Measurements from ENCODE around the gene EXOC6B. TPM values are rescaled to one million over a fixed set of nuclear protein-coding genes. Genes with fewer than 3 reads are reported as not detected.

Gene EXOC6B
- total and polyA plus RNA-seq, 9 of the 15 experiments (the other 6 are each of a cell fraction or from before 2014, with no cell fraction given), result 0.28 to 4.2 (median 2.0) TPM

DNA sequence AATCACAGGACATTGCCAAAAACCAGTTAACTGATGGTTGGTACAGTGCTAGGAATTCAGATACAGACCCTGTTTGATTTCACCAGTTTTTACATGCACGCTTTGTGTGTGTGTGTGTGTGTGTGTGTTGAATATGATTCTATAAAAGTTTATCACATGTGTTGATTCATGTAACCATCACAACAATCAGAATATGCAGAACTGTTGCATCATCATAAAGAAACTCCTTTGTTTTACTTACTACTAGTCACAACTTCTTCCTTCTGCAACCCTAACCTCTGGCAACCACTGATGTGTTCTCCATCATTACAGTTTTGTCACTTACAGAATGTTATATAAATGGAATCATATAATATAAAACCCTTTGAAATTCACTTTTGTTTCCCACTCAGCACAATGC, 533.4 kb downstream of the EXOC6B start:
- Histone ChIP-seq H3K36me3 (ENCODE audit: control insufficient read depth, insufficient read depth, low read length) (no peaks in the 10 kb centered on the region), H3K27me3 (ENCODE audit: control insufficient read depth in 2 of 2, insufficient read depth in 2 of 2, low read length in 2 of 2) (no peaks in the 10 kb centered on the region), H3K4me3 (no peak overlapping the region), H3K9me3 (replicated peaks; ENCODE audit: control insufficient read depth, insufficient read depth, low read depth, low read length) (no peaks in the 10 kb centered on the region), H3K9ac (ENCODE audit: insufficient read depth in 1 of 2, low read depth in 2 of 2, low read length in 2 of 2) (no peak overlapping the region), H3K27ac (ENCODE audit: extremely low read depth, low read depth, low read length) (no peak overlapping the region), H2AFZ (ENCODE audit: low read depth, low read length) (no peak overlapping the region), H3K4me1 (replicated peaks in 1 of 2; ENCODE audit: control insufficient read depth in 2 of 2, insufficient read depth in 2 of 2, low read length in 2 of 2) (no peaks in the 10 kb centered on the region), H3K79me2 (ENCODE audit: control insufficient read depth, insufficient read depth, low read length) (no peaks in the 10 kb centered on the region), H3K4me2 (ENCODE audit: insufficient read depth, low read length) (no peak overlapping the region), H3K9me1 (ENCODE audit: control insufficient read depth, insufficient read depth, low read length) (no peaks in the 10 kb centered on the region), H4K20me1 (replicated peaks; ENCODE audit: control insufficient read depth, insufficient read depth, low read length) (no peaks in the 10 kb centered on the region)
- DNase-seq (ENCODE audit: extremely low read depth in 1 of 4, low spot score in 3 of 4) (no peak), ATAC-seq (no peak), FAIRE-seq (no peak)
- intact Hi-C loops (cut with micrococcal nuclease), result no loop called here
- WGBS (ENCODE audit: insufficient coverage, low coverage, missing lambda C conversion rate), result 5% methylated on average over 1 of the region's 1 CpG
- ChIA-PET POLR2A (no interaction called here), CTCF (ENCODE audit: low intra/inter-chr PET ratio) (no interaction called here)
- in situ Hi-C loops (cut with MboI), result no loop called here
- BruUV-seq (replicated peaks), result no TSS peak
- TF ChIP-seq SP1 (CRISPR knock-in tag; IDR thresholded peaks at IDR 0.05) (no peak), RAD51 (IDR thresholded peaks at IDR 0.05; ENCODE audit: borderline replicate concordance, low read depth) (no peak), ZNF431 (CRISPR knock-in tag; IDR thresholded peaks at IDR 0.05) (no peak), MED1 (CRISPR knock-in tag; IDR thresholded peaks at IDR 0.05; ENCODE audit: borderline replicate concordance) (no peak), KLF16 (IDR thresholded peaks at IDR 0.05) (no peak), MAFG (tag; conservative IDR thresholded peaks at IDR 0.05) (no peak), RFX1 (IDR thresholded peaks at IDR 0.05) (no peak), CBFA2T2 (conservative IDR thresholded peaks at IDR 0.05) (no peak), ZNF41 (CRISPR knock-in tag; conservative IDR thresholded peaks at IDR 0.05) (no peak)
- TF ChIP-seq, protein P1, sequence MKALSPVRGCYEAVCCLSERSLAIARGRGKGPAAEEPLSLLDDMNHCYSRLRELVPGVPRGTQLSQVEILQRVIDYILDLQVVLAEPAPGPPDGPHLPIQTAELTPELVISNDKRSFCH (CRISPR knock-in tag; IDR thresholded peaks at IDR 0.05), result no peak
- TF ChIP-seq, protein P1 (tag; IDR thresholded peaks at IDR 0.05), result no peak
- TF ChIP-seq, protein P2, sequence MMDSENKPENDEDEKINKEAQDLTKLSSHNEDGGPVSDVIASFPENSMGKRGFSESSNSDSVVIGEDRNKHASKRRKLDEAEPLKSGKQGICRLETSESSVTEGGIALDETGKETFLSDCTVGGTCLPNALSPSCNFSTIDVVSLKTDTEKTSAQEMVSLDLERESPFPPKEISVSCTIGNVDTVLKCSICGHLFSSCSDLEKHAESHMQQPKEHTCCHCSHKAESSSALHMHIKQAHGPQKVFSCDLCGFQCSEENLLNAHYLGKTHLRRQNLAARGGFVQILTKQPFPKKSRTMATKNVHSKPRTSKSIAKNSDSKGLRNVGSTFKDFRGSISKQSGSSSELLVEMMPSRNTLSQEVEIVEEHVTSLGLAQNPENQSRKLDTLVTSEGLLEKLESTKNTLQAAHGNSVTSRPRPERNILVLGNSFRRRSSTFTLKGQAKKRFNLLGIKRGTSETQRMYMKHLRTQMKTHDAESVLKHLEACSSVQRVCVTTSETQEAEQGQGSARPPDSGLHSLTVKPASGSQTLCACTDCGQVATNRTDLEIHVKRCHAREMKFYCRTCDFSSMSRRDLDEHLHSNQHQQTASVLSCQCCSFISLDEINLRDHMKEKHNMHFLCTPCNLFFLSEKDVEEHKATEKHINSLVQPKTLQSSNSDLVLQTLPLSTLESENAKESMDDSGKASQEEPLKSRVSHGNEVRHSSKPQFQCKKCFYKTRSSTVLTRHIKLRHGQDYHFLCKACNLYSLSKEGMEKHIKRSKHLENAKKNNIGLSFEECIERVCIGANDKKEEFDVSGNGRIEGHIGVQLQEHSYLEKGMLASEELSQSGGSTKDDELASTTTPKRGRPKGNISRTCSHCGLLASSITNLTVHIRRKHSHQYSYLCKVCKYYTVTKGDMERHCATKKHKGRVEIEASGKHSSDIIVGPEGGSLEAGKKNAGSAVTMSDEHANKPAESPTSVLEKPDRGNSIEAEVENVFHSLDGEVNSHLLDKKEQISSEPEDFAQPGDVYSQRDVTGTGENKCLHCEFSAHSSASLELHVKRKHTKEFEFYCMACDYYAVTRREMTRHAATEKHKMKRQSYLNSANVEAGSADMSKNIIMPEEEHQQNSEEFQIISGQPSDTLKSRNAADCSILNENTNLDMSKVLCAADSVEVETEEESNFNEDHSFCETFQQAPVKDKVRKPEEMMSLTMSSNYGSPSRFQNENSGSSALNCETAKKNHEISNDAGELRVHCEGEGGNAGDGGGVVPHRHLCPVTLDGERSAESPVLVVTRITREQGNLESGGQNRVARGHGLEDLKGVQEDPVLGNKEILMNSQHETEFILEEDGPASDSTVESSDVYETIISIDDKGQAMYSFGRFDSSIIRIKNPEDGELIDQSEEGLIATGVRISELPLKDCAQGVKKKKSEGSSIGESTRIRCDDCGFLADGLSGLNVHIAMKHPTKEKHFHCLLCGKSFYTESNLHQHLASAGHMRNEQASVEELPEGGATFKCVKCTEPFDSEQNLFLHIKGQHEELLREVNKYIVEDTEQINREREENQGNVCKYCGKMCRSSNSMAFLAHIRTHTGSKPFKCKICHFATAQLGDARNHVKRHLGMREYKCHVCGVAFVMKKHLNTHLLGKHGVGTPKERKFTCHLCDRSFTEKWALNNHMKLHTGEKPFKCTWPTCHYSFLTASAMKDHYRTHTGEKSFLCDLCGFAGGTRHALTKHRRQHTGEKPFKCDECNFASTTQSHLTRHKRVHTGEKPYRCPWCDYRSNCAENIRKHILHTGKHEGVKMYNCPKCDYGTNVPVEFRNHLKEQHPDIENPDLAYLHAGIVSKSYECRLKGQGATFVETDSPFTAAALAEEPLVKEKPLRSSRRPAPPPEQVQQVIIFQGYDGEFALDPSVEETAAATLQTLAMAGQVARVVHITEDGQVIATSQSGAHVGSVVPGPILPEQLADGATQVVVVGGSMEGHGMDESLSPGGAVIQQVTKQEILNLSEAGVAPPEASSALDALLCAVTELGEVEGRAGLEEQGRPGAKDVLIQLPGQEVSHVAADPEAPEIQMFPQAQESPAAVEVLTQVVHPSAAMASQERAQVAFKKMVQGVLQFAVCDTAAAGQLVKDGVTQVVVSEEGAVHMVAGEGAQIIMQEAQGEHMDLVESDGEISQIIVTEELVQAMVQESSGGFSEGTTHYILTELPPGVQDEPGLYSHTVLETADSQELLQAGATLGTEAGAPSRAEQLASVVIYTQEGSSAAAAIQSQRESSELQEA (IDR thresholded peaks at IDR 0.05; ENCODE audit: low read depth), result no peak
- TF ChIP-seq, protein P3, sequence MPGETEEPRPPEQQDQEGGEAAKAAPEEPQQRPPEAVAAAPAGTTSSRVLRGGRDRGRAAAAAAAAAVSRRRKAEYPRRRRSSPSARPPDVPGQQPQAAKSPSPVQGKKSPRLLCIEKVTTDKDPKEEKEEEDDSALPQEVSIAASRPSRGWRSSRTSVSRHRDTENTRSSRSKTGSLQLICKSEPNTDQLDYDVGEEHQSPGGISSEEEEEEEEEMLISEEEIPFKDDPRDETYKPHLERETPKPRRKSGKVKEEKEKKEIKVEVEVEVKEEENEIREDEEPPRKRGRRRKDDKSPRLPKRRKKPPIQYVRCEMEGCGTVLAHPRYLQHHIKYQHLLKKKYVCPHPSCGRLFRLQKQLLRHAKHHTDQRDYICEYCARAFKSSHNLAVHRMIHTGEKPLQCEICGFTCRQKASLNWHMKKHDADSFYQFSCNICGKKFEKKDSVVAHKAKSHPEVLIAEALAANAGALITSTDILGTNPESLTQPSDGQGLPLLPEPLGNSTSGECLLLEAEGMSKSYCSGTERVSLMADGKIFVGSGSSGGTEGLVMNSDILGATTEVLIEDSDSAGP (CRISPR knock-in tag; IDR thresholded peaks at IDR 0.05), result no peak
- TF ChIP-seq, protein P4, sequence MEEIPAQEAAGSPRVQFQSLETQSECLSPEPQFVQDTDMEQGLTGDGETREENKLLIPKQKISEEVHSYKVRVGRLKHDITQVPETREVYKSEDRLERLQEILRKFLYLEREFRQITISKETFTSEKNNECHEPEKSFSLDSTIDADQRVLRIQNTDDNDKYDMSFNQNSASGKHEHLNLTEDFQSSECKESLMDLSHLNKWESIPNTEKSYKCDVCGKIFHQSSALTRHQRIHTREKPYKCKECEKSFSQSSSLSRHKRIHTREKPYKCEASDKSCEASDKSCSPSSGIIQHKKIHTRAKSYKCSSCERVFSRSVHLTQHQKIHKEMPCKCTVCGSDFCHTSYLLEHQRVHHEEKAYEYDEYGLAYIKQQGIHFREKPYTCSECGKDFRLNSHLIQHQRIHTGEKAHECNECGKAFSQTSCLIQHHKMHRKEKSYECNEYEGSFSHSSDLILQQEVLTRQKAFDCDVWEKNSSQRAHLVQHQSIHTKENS (CRISPR knock-in tag; IDR thresholded peaks at IDR 0.05), result no peak

Data from K562 (cell line).